Neural progenitor cell (in vitro differentiated cells): Measurements from ENCODE around the gene BCL2L2.

Experiments
- CTCF ChIP-seq: fragments of 200-600 bp; sonication (generic); IDR thresholded peaks from 2 replicates; pipeline ENCODE4 v1.5.1; 2017; ENCODE audit warnings: antibody characterized with exemption, mild to moderate bottlenecking
- EZH2phosphoT487 ChIP-seq: fragments of 200-600 bp; sonication (generic); IDR thresholded peaks from 2 replicates; pipeline ENCODE4 v1.6.1; 2017; ENCODE audit warnings: antibody characterized with exemption

DNA sequence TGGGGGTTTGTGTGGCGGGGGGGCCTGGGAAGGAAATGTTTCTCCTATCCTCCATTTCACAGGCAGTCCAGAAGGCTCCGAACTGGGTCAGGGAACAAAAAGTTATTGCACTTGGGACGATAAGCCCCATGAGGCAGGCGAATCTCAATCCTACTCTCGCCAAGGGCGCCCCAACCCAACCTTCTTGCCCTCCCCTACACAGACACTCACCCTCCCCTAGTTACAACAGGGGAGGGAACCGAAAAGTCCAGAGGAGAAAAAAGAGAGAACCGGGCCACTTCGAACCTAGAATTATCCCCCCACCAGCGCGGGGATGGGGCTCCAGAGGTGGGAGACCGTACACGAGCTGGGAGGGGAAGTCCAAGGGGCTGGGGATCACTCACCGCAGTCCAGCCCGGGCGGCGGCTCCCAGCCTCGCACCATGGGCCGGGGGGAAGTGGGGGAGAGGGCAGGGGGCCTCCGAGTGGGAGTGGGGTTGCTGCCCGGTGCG is 21.1 kb upstream of the BCL2L2 start:
- TF ChIP-seq CTCF (no peak), EZH2phosphoT487 (no peak)
